Tibial nerve (tissue), 4 donors: ENCODE measurements around the gene GALNT18.

Experiments used
- CTCF ChIP-seq, 5 experiments: fragments of 200-600 bp in 3 of 5; fragments of 450-650 bp in 2 of 5; sonication (generic) in 3 of 5; IDR thresholded peaks; one replicate each; pipeline ENCODE4 v1.5.1; 2016 to 2019; ENCODE audit warnings: antibody characterized with exemption in 5 of 5, mild to moderate bottlenecking in 3 of 5, moderate library complexity in 2 of 5
- EP300 ChIP-seq, 2 donors: sonication (generic); formaldehyde crosslinking; IDR thresholded peaks; one replicate each; pipeline ENCODE4 v1.6.1; 2017; ENCODE audit warnings: antibody characterized with exemption in 2 of 2, mild to moderate bottlenecking in 1 of 2
- POLR2A ChIP-seq, 2 donors: fragments of 450-650 bp; IDR thresholded peaks; one replicate each; pipeline ENCODE4 v1.6.1; 2017; ENCODE audit warnings: antibody characterized with exemption in 2 of 2, mild to moderate bottlenecking in 2 of 2, moderate library complexity in 2 of 2

DNA sequence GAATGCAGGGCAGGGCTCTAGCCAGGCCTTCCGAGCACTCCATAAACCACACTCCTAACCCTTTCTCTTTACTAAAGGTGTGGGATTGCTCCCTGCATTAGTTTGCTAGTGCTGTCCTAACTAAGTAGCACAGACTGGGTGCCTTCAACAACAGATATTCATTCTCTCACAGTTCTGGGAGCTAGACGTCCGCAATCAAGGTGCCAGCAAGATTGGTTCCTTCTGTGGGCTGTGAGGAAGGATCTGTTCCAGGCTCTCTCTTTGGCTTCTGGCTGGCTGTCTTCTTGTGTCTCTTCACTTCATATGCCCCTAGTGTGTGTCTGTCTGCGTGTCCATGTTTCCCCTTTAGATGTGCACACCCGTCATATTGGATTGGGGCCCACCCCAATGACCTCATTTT lies 59.8 kb downstream of the GALNT18 start:
- TF ChIP-seq CTCF (IDR thresholded peaks at IDR 0.05) = no peak
- TF ChIP-seq POLR2A (IDR thresholded peaks at IDR 0.05) = no peak
- TF ChIP-seq EP300 (IDR thresholded peaks at IDR 0.05) = no peak
